SJSA1 (cell line): Measurements from ENCODE around the gene GPR119. TPM values are rescaled to one million over a fixed set of nuclear protein-coding genes. Genes with fewer than 3 reads are reported as not detected.
"Not testable (repeated sequence)": the region's sequence is repeated elsewhere in the genome, so short reads cannot be mapped to it uniquely, and the experiment has no call there.

Experiments
- DNase-seq, 2 experiments: peaks; one replicate each; pipeline ENCODE4 v3.0.0-alpha.2; 2015 to 2020; ENCODE audit warnings: low spot score in 2 of 2, low read depth in 1 of 2
- H3K27ac ChIP-seq: fragments of 250-450 bp; sonication (Bioruptor Pico); 2 replicates; pipeline ENCODE4 v1.5.1; 2020; ENCODE audit warnings: mild to moderate bottlenecking, moderate library complexity
- H3K27me3 ChIP-seq: fragments of 250-450 bp; sonication (Bioruptor Pico); replicated peaks from 2 replicates; pipeline ENCODE4 v1.5.1; 2020; ENCODE audit warnings: mild to moderate bottlenecking, moderate library complexity
- H3K36me3 ChIP-seq: fragments of 250-450 bp; sonication (Bioruptor Pico); 2 replicates; pipeline ENCODE4 v1.5.1; 2020; ENCODE audit warnings: mild to moderate bottlenecking
- H3K4me1 ChIP-seq: fragments of 250-450 bp; sonication (Bioruptor Pico); replicated peaks from 2 replicates; pipeline ENCODE4 v1.6.1; 2021; ENCODE audit warnings: mild to moderate bottlenecking
- H3K4me3 ChIP-seq: fragments of 250-450 bp; sonication (Bioruptor Pico); 2 replicates; pipeline ENCODE4 v1.5.1; 2020; ENCODE audit warnings: mild to moderate bottlenecking
- H3K9me3 ChIP-seq: fragments of 250-450 bp; sonication (Bioruptor Pico); replicated peaks from 2 replicates; pipeline ENCODE4 v1.5.1; 2020; ENCODE audit warnings: mild to moderate bottlenecking
- total RNA-seq: library from RNA; depleted of rRNA; stranded (reverse); fragments of >200 nt; shearing (Covaris generic); gene quantifications from 2 replicates; pipeline ENCODE4 v1.2.3, GENCODE V29; 2014; rRNA removed

GPR119 gene
- total RNA-seq, 1 experiment from 2014 or later = not detected

DNA sequence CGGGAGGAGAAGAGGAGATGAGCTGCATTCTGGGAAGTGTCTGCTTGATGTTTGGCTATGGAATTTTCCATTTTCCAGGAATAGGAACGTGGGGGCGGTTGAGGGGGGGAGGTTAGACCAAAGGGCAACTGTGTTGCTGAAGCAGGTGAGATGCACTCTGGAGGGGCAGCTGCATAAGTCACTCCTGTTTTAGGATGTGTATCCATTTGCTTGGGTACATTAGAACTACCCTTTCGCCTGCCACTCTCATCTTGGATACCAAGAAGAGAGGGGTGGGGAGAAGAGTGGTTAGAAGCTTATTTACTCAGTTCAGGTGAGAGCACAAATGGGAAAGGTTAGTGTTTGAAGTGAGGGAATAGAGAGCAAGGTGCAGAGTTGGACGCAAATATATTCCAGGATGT, 934 bp upstream of the GPR119 start:
- Histone ChIP-seq H3K36me3 (no peaks in the 10 kb centered on the region), H3K27me3 (no peaks in the 10 kb centered on the region), H3K4me1 (no peaks in the 10 kb centered on the region), H3K9me3 (no peaks in the 10 kb centered on the region), H3K4me3 (no peak overlapping the region), H3K27ac (no peak overlapping the region)
- no peak for DNase-seq

DNA sequence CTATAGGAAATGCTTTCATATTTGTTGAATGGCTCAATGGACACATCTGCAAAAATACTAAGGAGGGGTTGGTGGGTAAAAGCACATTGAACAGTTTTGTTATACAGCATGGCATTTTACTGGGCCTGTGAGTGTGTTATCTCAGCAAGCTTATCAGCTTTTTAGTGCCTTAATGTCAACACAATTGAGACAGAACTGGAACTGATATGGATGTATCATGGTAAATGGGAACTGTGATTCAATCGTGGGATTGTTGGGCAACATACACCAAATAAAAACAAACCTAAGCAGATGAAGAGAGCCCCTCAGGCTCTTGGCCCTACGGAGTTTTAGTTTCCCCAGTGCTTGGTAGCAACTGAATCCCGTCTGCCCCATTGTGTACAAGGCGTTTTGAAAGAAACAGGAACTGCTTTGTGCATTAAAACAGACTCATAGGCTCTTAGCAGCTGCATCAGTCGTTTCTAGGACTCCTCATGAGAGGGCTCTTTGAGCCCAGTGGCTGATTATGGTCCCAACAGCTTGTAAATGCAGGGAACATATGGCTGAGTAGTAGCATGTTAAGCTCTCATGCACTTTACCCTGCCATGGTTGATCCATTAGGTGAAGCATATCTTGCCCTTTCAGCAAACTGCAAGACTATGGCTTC, 7.3 kb downstream of the GPR119 start:
- H3K4me3 ChIP-seq = no peak overlapping the region
- H3K27ac ChIP-seq = no peak overlapping the region
- H3K36me3 ChIP-seq = no peaks in the 10 kb centered on the region
- no peaks in the 10 kb centered on the region for H3K27me3 ChIP-seq
- no peak for DNase-seq
- no peaks in the 10 kb centered on the region for H3K4me1 ChIP-seq
- no peaks in the 10 kb centered on the region for H3K9me3 ChIP-seq

DNA sequence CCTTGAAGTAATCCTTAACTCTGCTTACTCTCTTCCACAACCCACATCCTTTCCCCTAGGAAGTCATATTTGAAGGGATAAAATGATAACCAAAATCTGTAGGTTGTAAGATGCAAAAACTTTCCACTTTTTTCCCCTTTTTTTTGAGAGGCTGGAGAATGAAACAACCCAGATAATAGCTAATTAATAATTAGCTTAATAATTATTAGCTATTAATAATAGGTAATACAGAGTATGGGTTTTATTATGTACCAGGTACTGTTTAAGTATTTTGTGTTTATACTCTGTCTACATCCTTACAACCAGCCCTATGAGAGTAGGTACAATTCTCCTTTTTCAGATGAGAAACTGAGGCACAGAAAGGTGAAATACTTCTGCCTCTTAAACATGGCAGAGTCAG, 9.4 kb downstream of the GPR119 start:
- DNase-seq = no peak
- H3K27me3 ChIP-seq = no peaks in the 10 kb centered on the region
- H3K9me3 ChIP-seq = no peaks in the 10 kb centered on the region
- H3K4me3 ChIP-seq = no peak overlapping the region
- no peaks in the 10 kb centered on the region for H3K4me1 ChIP-seq
- H3K36me3 ChIP-seq = no peaks in the 10 kb centered on the region
- no peak overlapping the region for H3K27ac ChIP-seq

DNA sequence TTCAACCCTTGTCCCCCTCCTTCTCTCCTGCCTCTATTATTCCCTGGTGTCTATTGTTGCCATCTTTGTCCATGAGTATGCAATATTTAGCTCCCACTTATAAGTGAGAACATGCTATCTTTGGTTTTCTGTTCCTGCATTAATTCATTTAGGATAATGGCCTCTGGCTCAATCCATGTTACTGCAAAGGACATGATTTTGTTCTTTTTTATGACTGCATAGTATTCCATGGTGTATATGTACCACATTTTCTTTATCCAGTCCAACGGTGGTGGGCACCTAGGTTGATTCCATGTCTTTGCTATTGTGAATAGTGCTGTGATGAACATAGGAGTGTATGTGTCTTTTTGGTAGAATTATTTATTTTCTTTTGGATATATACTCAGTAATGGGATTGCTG, 33.4 kb downstream of the GPR119 start:
- not testable (repeated sequence) for DNase-seq, H3K36me3 ChIP-seq, H3K27me3 ChIP-seq, H3K27ac ChIP-seq, H3K4me1 ChIP-seq, H3K4me3 ChIP-seq, H3K9me3 ChIP-seq

DNA sequence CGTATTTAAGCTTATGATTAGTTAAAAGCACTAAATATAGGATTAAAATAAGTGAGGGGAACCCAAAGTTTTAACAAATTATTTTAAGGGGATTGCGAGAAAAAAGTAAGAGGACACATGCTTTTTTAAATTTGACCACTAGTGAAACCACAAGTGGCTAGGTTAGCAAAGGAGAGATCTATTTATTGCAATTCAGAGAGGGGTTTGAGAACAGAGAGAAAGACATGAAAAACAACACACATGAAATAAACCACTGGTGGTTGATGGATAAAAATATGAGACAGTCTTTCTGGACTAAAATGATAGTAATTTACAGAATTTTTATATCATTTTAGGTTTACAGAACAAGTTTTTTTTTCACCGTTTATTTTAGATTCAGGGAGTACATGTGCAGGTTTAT, 33.9 kb downstream of the GPR119 start:
- H3K4me1 ChIP-seq = no peaks in the 10 kb centered on the region

DNA sequence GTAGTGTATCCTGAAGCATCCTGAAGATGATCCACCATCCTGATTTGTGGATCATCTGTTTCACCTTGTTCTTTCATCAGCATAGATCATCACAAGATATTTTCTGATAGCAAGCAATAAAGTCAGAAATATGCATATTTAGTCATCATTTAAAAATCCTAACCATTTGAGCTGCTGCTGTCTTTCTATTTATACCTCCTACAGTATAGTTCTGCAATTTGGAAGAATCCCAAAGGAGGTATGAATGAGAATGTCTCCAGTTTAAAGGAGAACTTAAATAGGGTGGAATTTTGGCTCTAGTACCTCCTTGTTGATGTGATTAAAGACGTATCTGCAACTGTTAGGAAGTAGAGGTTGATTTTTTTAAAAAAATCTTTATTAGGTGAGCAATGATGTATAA, 38.2 kb downstream of the GPR119 start:
- H3K9me3 ChIP-seq = no peaks in the 10 kb centered on the region
- 0 out of 2 replicates have a peak, but pooled peaks cover 6% of the 10 kb centered on the region for H3K36me3 ChIP-seq
- DNase-seq = no peak
- H3K4me1 ChIP-seq = peaks cover 5% of the 10 kb centered on the region
- H3K27me3 ChIP-seq = no peaks in the 10 kb centered on the region
- H3K27ac ChIP-seq = no peak overlapping the region
- H3K4me3 ChIP-seq = no peak overlapping the region

More for the DNA sequence above, 33.9 kb downstream of the GPR119 start:
- DNase-seq = no peak
- Histone ChIP-seq H3K36me3 (0 out of 2 replicates have a peak, but pooled peaks cover 6% of the 10 kb centered on the region), H3K27ac (no peak overlapping the region), H3K27me3 (no peaks in the 10 kb centered on the region), H3K9me3 (no peaks in the 10 kb centered on the region), H3K4me3 (no peak overlapping the region)

DNA sequence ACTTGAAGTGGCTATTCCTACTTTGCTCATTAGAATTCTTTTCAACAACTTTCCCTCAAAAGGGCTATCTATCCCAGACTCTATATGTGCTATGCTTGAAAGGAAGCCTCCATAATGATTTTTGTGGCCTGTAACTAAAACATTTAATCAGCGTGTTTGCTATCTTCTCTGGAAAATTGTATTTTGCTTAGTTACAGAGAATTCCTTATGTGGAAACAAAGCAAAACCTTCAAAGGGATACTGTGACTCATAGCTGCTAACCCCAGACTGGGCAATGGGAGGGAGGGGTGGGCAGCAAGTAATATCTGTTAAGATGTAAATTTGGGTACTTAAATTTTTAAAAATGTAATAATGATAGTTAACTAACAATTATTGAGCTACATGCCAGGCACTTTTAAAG, 42.1 kb downstream of the GPR119 start:
- no peak overlapping the region for H3K27ac ChIP-seq
- H3K36me3 ChIP-seq = no peaks in the 10 kb centered on the region
- peak in 1 of 2 experiments; percentile 13 for DNase-seq
- H3K27me3 ChIP-seq = no peaks in the 10 kb centered on the region
- peaks cover 5% of the 10 kb centered on the region for H3K4me1 ChIP-seq
- no peak overlapping the region for H3K4me3 ChIP-seq
- H3K9me3 ChIP-seq = no peaks in the 10 kb centered on the region

DNA sequence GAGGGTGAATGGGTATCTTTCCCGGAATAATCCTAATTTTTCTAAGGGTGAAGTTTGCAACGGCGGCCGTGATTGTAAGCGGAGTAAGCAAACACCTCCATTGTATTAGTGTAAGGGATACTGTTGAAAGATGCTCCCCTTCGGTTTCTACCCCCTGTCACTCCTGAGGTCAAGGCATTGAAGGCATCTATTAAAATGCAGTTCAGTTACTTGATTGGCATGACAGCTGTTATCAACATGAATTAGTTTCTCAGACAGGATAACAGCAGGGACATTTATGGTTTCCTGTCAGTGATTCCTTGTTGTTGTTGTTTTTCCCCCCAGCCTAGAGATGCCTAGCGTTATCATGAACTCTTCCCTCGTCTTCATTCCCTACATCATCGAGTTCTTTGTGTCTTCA, 45.2 kb downstream of the GPR119 start:
- DNase-seq = no peak
- Histone ChIP-seq H3K4me3 (peak overlapping the region; percentile 68), H3K27ac (peak overlapping the region; percentile 81)

DNA sequence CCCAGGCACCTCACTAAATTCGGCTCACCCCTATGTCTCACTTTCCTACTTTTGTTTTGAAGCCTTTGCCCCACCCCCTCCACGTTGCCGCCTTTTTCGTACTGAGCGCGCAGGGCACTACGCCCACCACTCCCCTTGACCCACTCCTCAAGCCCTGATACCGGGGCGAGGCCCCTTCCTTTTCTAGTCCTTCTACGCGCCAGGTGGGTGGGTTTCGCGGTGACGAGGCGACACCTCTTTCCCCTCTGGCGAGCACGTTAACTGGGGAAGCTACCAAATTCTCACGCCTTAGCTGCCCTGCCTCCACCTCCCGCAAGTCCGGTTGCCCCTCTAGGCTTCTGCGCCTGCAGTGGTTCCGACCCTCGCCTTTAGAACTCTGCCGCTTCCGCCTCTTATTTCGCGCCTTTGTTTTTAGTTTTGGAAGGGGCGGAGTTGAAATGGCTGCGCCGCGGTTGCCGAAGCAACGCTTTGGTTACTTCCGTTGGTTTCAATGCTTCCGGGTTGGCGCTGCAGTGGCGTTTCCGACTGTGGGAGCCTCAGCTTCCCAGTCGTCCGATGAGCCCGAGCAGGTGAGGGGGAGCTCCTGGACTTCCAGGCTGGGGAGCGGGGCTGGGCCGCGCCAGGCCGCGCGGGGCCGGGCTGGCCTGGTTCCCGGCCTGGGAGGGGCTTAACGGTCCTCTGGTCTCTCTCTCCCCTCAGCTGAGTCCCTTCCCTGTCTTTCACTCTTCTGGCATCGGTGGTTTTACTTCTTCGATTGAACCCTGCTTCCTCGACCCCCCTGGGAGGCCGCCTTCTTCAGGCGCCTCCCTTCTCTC, 45.9 kb downstream of the GPR119 start, which contains the start of gene SLC25A14:
Gene SLC25A14, plus strand, starts transcription at position 512 of the 815 bp plus-strand sequence. CDS start 360 bp downstream, outside the sequence.
- no peaks in the 10 kb centered on the region for H3K36me3 ChIP-seq
- H3K27me3 ChIP-seq = no peaks in the 10 kb centered on the region
- H3K4me1 ChIP-seq = peaks cover 5% of the 10 kb centered on the region
- no peaks in the 10 kb centered on the region for H3K9me3 ChIP-seq
- peak; percentile 58 to 67 for DNase-seq
- H3K27ac ChIP-seq = peak within 1 kb of the TSS; percentile 81
- H3K4me3 ChIP-seq = peak within 1 kb of the TSS; percentile 68

More for the DNA sequence above, 45.2 kb downstream of the GPR119 start:
- peaks cover 5% of the 10 kb centered on the region for H3K4me1 ChIP-seq
- no peaks in the 10 kb centered on the region for H3K36me3 ChIP-seq
- no peaks in the 10 kb centered on the region for H3K27me3 ChIP-seq
- H3K9me3 ChIP-seq = no peaks in the 10 kb centered on the region

DNA sequence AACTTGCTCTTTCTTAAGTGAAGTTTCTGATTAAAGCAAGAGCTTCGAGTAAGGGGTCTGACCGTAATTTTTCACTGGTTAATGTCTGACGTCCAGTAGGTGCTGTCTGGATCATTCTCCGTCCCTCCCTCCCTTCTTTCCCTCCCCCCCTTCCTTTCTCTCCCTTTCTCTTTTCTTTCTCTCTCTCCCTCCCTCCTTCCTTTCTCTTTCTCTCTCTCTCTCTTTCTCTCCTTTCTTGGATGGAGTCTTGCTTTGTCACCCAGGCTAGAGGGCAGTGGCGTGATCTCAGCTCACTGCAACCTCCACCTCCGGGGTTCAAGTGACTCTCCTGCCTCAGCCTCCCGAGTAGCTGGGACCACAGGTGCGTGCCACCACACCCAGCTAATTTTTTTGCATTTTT, 46.6 kb downstream of the GPR119 start:
- not testable (repeated sequence) for H3K4me1 ChIP-seq, H3K27me3 ChIP-seq, DNase-seq, H3K9me3 ChIP-seq, H3K36me3 ChIP-seq
- Histone ChIP-seq H3K4me3 (peak overlapping the region; percentile 68), H3K27ac (peak overlapping the region; percentile 81)

DNA sequence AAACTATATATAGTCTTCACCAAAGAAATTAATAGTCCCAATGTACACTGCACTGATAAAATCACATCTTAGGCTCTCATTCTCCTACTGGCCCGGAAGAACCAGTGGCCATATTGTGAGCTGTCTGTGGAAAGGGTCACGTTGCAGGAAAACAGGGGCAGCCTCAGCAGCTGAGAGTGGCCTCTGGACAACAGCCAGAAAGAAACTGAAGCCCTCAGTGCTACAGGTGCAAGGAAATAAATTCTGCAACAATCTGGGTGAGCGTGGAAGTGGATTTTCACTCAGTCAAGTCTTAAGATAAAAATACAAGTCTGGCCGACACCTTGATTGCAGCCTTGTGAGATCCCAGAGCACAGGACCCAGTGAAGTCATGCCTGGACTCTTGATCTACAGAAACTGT, 48.9 kb downstream of the GPR119 start:
- no peak for DNase-seq
- no peaks in the 10 kb centered on the region for H3K4me1 ChIP-seq
- H3K27ac ChIP-seq = no peak overlapping the region
- no peaks in the 10 kb centered on the region for H3K36me3 ChIP-seq
- H3K27me3 ChIP-seq = no peaks in the 10 kb centered on the region
- no peaks in the 10 kb centered on the region for H3K9me3 ChIP-seq
- no peak overlapping the region for H3K4me3 ChIP-seq

Other genes with a start within 250 kb of the GPR119 start
- 24.4 and 35.1 TPM in 2 replicates for gene AIFM1, start 219.8 kb downstream of the GPR119 start, total RNA-seq
- gene RAB33A, start 213.7 kb downstream of the GPR119 start, total RNA-seq = 0.32 and 0.75 TPM in 2 replicates
- 5.0 and 8.3 TPM in 2 replicates for gene ZNF280C, start 116.8 kb downstream of the GPR119 start, total RNA-seq
- 7.5 and 14.9 TPM in 2 replicates for gene SLC25A14, start 45.8 kb downstream of the GPR119 start, total RNA-seq
- gene RBMX2, start 16.3 kb upstream of the GPR119 start, total RNA-seq = 17.1 and 25.1 TPM in 2 replicates